ENCODE measurements around the gene HDAC1. TPM values are rescaled to one million over a fixed set of nuclear protein-coding genes. Genes with fewer than 3 reads are reported as not detected.

Gene HDAC1
- total and polyA plus RNA-seq, 2 of the 13 experiments (the other 11 are each of a cell fraction or from before 2014, with no cell fraction given) = 93.5 to 189 TPM

GRCh38 chr1:32351399-32352238 is 59.7 kb downstream of the HDAC1 start:
- Histone ChIP-seq H3K9ac (ENCODE audit: insufficient read depth, low read depth, low read length) (peak overlapping the region; percentile 87), H3K9me3 (ENCODE audit: low read length) (no peaks in the 10 kb centered on the region), H3K27me3 (ENCODE audit: control insufficient read depth in 1 of 2, insufficient read depth in 2 of 2, low read length in 2 of 2) (no peaks in the 10 kb centered on the region), H3K79me2 (ENCODE audit: insufficient read depth, low read length) (no peaks in the 10 kb centered on the region), H3K27ac (ENCODE audit: extremely low read length, insufficient read depth, low read length) (peak overlapping the region; percentile 92), H3K4me2 (ENCODE audit: low read depth, low read length) (peak overlapping the region; percentile 80), H2AFZ (ENCODE audit: low read length) (no peak overlapping the region), H3K4me1 (ENCODE audit: insufficient read depth, low read length) (peaks cover 65% of the 10 kb centered on the region), H3K36me3 (replicated peaks in 1 of 2; ENCODE audit: control insufficient read depth in 1 of 2, insufficient read depth in 2 of 2, low read length in 2 of 2) (no peaks in the 10 kb centered on the region), H3K4me3 (replicated peaks in 1 of 3; ENCODE audit: insufficient read depth in 1 of 3, low read depth in 2 of 3, low read length in 3 of 3) (peak overlapping the region; percentile 73 to 81 (median 74)), H4K20me1 (ENCODE audit: insufficient read depth, low read length) (no peaks in the 10 kb centered on the region)
- ChIA-PET POLR2A (interaction anchor here (0.6 to 10.1 kb wide), 25 partner anchors 9 to 384 kb away, joined by 3 to 222 read pairs (median 6); partner anchors contain the start of genes BSDC1, FAM229A, HDAC1 and KPNA6), CTCF (ENCODE audit: low intra/inter-chr PET ratio, low total read pairs) (interaction anchor here (1.5 kb wide), 1 partner anchor 16 kb away, joined by 4 read pairs; the partner anchor contains the start of gene MARCKSL1)
- whole genome bisulfite sequencing (ENCODE audit: low lambda C conversion rate) = 3% methylated on average over 17 of the region's 75 CpGs
- intact Hi-C loops (cut with micrococcal nuclease; ENCODE audit: unreplicated experiment) = loop anchor here (2.0 kb wide), 2 partner anchors 15 to 43 kb away; partner anchors contain the start of genes BSDC1 and MARCKSL1
- in situ Hi-C loops (cut with HindIII; ENCODE audit: extremely low pct_ligation_motif_present, low pct_unique_long_range_greater_than_20kb) = no loop called here
- peak; percentile 80 for ATAC-seq
- peak; percentile 89 for DNase-seq (ENCODE audit: low spot score)
- FAIRE-seq = peak; percentile 26
- BruUV-seq (replicated peaks) = TSS peak; percentile 65
- no peak for TF ChIP-seq ZNF512B (CRISPR knock-in tag; IDR thresholded peaks at IDR 0.05; ENCODE audit: borderline replicate concordance)
- no peak for TF ChIP-seq ZKSCAN1 (IDR thresholded peaks at IDR 0.05; ENCODE audit: low read length)
- TF ChIP-seq MEF2D (CRISPR knock-in tag; IDR thresholded peaks at IDR 0.05) = no peak
- TF ChIP-seq DNMT1 (CRISPR knock-in tag; IDR thresholded peaks at IDR 0.05) = no peak
- no peak for TF ChIP-seq ZNF644 (CRISPR knock-in tag; IDR thresholded peaks at IDR 0.05; ENCODE audit: low read depth)
- TF ChIP-seq ZNF143 (CRISPR knock-in tag; IDR thresholded peaks at IDR 0.05) = no peak
- no peak for TF ChIP-seq ZNF121 (CRISPR knock-in tag; IDR thresholded peaks at IDR 0.05)
- no peak for TF ChIP-seq ZFP36 (IDR thresholded peaks at IDR 0.05; ENCODE audit: borderline replicate concordance, low read depth, low read length, partially characterized antibody)
- TF ChIP-seq ARNT (IDR thresholded peaks at IDR 0.05) = no peak
- TF ChIP-seq CHD2 (IDR thresholded peaks at IDR 0.05; ENCODE audit: low read depth, low read length) = no peak
- no peak for TF ChIP-seq NFRKB (IDR thresholded peaks at IDR 0.05)
- TF ChIP-seq ZSCAN12 (CRISPR knock-in tag; IDR thresholded peaks at IDR 0.05) = no peak
- TF ChIP-seq NCOA1 (CRISPR knock-in tag; IDR thresholded peaks at IDR 0.05) = no peak
- TF ChIP-seq SP2 (CRISPR knock-in tag; IDR thresholded peaks at IDR 0.05) = no peak
- no peak; the same call in 1 of the 2 replicates for TF ChIP-seq JDP2 (CRISPR knock-in tag; IDR thresholded peaks at IDR 0.05; ENCODE audit: borderline replicate concordance)
- TF ChIP-seq MIXL1 (CRISPR knock-in tag; IDR thresholded peaks at IDR 0.05) = no peak
- TF ChIP-seq ZNF160 (CRISPR knock-in tag; IDR thresholded peaks at IDR 0.05) = no peak
- no peak for TF ChIP-seq ZNF552 (CRISPR knock-in tag; IDR thresholded peaks at IDR 0.05; ENCODE audit: borderline replicate concordance)
- TF ChIP-seq IRX3 (CRISPR knock-in tag; IDR thresholded peaks at IDR 0.05; ENCODE audit: borderline replicate concordance, low read depth) = 0 out of 2 replicates have a peak, but pooled peaks have one; percentile 22
- no peak for TF ChIP-seq NFE2 (CRISPR knock-in tag; IDR thresholded peaks at IDR 0.05)
- TF ChIP-seq CHD4 (IDR thresholded peaks at IDR 0.05; ENCODE audit: borderline replicate concordance, low read length) = no peak
- TF ChIP-seq KLF9 (CRISPR knock-in tag; IDR thresholded peaks at IDR 0.05; ENCODE audit: low read depth) = no peak
- no peak for TF ChIP-seq NFYC (CRISPR knock-in tag; IDR thresholded peaks at IDR 0.05)

Data from HepG2 (cell line).